OCI-LY7 (cell line): Measurements from ENCODE around the gene GRIN2C.

ENCODE experiments used
- CTCF ChIP-seq: fragments of 200-600 bp; sonication (generic); conservative IDR thresholded peaks from 2 replicates; pipeline ENCODE4 v1.5.1; 2014; ENCODE audit warnings: mild to moderate bottlenecking, antibody characterized with exemption, low read length, moderate library complexity, mixed read lengths
- EZH2phosphoT487 ChIP-seq: fragments of 200-600 bp; sonication (generic); IDR thresholded peaks from 2 replicates; pipeline ENCODE4 v1.6.1; 2018; ENCODE audit warnings: low read depth, borderline replicate concordance, mild to moderate bottlenecking, mixed run types, antibody characterized with exemption, low read length, moderate library complexity, mixed read lengths

- TF ChIP-seq CTCF: no peak
- no peak for TF ChIP-seq EZH2phosphoT487
Observed at GRCh38 chr17:74892013-74892841, 32.5 kb upstream of the GRIN2C start.
